ENCODE data around the gene ZC3H7B.

DNA sequence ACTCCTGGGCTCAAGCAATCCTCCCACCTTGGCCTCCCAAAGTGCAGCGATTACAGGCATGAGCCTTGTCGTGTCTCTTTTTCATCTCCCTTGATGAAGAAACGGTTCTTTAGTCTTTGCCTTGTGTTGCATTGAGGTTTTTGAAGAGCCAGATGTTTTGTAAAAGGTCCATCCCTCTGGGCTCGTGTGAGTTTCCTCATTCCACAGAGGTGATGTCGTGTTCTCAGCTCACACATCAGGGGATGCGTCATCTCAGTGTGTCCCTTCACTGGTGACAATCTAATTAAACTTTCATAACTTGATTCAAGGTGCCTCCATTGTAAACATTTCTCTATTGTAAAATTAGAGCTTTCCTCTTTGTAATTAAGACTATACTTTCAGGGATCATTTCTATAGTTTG is 50.7 kb downstream of the ZC3H7B start:
- TF ChIP-seq, protein P1, sequence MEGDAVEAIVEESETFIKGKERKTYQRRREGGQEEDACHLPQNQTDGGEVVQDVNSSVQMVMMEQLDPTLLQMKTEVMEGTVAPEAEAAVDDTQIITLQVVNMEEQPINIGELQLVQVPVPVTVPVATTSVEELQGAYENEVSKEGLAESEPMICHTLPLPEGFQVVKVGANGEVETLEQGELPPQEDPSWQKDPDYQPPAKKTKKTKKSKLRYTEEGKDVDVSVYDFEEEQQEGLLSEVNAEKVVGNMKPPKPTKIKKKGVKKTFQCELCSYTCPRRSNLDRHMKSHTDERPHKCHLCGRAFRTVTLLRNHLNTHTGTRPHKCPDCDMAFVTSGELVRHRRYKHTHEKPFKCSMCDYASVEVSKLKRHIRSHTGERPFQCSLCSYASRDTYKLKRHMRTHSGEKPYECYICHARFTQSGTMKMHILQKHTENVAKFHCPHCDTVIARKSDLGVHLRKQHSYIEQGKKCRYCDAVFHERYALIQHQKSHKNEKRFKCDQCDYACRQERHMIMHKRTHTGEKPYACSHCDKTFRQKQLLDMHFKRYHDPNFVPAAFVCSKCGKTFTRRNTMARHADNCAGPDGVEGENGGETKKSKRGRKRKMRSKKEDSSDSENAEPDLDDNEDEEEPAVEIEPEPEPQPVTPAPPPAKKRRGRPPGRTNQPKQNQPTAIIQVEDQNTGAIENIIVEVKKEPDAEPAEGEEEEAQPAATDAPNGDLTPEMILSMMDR (IDR thresholded peaks at IDR 0.05) = no peak
- TF ChIP-seq POLR2A (IDR thresholded peaks at IDR 0.05) = no peak
